ENCODE measurements around the gene MRPL43. TPM values are rescaled to one million over a fixed set of nuclear protein-coding genes. Genes with fewer than 3 reads are reported as not detected.

MRPL43 gene
- total and polyA plus RNA-seq, 2 donors (not counting 1 experiment from before 2014, with no cell fraction given), result 61.4 to 62.1 TPM

DNA sequence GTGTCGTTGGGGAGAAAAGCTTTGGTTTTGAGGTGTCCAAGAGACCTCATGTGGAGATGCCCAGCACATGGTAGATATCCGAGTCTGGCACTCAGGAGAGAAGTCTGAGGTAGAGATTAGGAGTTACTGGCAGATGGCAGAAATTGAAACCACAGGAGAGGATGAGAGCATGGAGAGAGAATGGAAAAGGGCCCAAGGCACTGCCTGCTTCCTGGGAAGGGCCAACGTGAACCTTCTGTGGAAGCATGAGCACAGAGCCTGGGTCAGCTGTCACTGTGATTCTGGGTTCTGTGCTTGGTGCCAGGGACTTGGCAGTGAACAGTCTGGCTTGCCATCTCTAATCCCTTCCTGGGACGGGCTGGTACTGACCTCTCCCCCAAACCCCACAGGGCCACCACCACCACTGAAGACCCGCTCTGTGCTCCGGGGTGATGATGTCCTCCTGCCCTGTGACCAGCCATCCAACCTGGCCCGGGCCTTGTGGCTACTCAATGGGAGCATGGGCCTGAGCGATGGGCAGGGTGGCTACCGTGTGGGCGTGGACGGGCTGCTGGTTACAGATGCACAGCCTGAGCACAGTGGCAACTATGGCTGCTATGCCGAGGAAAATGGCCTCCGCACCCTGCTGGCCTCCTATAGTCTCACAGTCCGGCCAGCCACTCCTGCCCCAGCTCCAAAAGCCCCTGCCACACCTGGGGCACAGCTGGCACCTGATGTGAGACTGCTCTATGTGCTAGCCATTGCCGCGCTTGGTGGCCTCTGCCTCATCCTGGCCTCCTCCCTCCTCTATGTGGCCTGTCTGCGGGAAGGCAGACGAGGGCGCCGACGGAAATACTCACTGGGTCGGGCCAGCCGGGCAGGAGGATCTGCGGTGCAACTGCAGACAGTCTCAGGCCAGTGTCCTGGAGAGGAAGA lies 4.1 kb downstream of the MRPL43 start:
- Histone ChIP-seq H3K4me1 (ENCODE audit: control insufficient read depth, extremely low read depth, insufficient read depth, low read length) (peaks cover 6% of the 10 kb centered on the region), H3K4me3 (replicated peaks in 1 of 4; ENCODE audit: control extremely low read depth in 1 of 4, insufficient read depth in 1 of 4, low read depth in 3 of 4, low read length in 4 of 4) (no peak overlapping the region), H3K79me2 (ENCODE audit: control insufficient read depth, insufficient read depth, low read length) (peaks cover 15% of the 10 kb centered on the region), H3K9me3 (ENCODE audit: control insufficient read depth, insufficient read depth, low read depth, low read length) (no peaks in the 10 kb centered on the region), H3K4me2 (ENCODE audit: extremely low read depth, insufficient read depth, low read length) (no peak overlapping the region), H3K27me3 (ENCODE audit: control insufficient read depth, insufficient read depth, low read length) (no peaks in the 10 kb centered on the region), H3K36me3 (ENCODE audit: control insufficient read depth, insufficient read depth, low read length) (peaks cover 9% of the 10 kb centered on the region), H4K20me1 (ENCODE audit: control insufficient read depth, extremely low read depth, insufficient read depth, low read length) (no peaks in the 10 kb centered on the region), H2AFZ (ENCODE audit: low read length) (no peak overlapping the region), H3K9ac (ENCODE audit: insufficient read depth, low read length) (no peak overlapping the region), H3K27ac (ENCODE audit: insufficient read depth, low read length) (no peak overlapping the region)
- no peak for TF ChIP-seq EZH2 (IDR thresholded peaks at IDR 0.05; ENCODE audit: low read length, missing control alignments)
- TF ChIP-seq, protein P1, sequence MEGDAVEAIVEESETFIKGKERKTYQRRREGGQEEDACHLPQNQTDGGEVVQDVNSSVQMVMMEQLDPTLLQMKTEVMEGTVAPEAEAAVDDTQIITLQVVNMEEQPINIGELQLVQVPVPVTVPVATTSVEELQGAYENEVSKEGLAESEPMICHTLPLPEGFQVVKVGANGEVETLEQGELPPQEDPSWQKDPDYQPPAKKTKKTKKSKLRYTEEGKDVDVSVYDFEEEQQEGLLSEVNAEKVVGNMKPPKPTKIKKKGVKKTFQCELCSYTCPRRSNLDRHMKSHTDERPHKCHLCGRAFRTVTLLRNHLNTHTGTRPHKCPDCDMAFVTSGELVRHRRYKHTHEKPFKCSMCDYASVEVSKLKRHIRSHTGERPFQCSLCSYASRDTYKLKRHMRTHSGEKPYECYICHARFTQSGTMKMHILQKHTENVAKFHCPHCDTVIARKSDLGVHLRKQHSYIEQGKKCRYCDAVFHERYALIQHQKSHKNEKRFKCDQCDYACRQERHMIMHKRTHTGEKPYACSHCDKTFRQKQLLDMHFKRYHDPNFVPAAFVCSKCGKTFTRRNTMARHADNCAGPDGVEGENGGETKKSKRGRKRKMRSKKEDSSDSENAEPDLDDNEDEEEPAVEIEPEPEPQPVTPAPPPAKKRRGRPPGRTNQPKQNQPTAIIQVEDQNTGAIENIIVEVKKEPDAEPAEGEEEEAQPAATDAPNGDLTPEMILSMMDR (conservative IDR thresholded peaks at IDR 0.05 in 1 of 2, IDR thresholded peaks at IDR 0.05 in 1 of 2; ENCODE audit: low read depth in 1 of 2, low read length in 2 of 2), result no peak
- no peak for DNase-seq (ENCODE audit: low read depth in 2 of 2)

DNA sequence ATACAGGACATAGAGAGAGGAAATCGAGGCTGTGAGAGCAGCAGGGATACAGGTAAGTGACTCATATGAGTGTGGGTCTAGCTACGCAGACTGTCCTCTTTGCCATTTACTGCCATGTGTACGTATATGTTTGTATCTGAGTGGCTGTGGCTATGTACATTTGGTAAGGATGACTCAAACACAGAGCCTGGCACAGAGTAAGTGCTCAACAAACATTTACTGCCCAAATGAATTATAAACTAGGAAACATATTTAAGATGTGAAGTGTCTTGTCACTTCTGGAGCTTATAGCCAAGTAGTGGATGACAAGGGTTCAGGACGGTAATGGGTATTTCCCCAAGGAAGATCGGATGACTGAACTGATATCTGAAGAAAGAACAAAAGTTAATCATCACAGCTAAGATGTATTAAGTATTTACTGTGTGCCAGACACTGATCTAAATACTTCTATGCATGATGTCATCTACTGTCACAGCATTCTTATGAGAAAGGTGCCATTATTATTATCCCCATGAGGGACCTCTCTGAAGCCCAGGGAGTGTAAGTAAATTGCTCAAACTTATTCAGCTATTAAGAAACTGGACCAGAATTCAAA lies 6.0 kb downstream of the MRPL43 start:
- H3K4me3 ChIP-seq (replicated peaks in 1 of 4; ENCODE audit: control extremely low read depth in 1 of 4, insufficient read depth in 1 of 4, low read depth in 3 of 4, low read length in 4 of 4), result no peak overlapping the region
- no peak overlapping the region for H3K27ac ChIP-seq (ENCODE audit: insufficient read depth, low read length)
- H3K27me3 ChIP-seq (ENCODE audit: control insufficient read depth, insufficient read depth, low read length), result no peaks in the 10 kb centered on the region
- peaks cover 9% of the 10 kb centered on the region for H3K36me3 ChIP-seq (ENCODE audit: control insufficient read depth, insufficient read depth, low read length)
- H3K79me2 ChIP-seq (ENCODE audit: control insufficient read depth, insufficient read depth, low read length), result no peaks in the 10 kb centered on the region
- TF ChIP-seq, protein P1 (conservative IDR thresholded peaks at IDR 0.05 in 1 of 2, IDR thresholded peaks at IDR 0.05 in 1 of 2; ENCODE audit: low read depth in 1 of 2, low read length in 2 of 2), result no peak
- TF ChIP-seq EZH2 (IDR thresholded peaks at IDR 0.05; ENCODE audit: low read length, missing control alignments), result no peak
- no peak overlapping the region for H2AFZ ChIP-seq (ENCODE audit: low read length)
- H3K4me2 ChIP-seq (ENCODE audit: extremely low read depth, insufficient read depth, low read length), result no peak overlapping the region
- DNase-seq (ENCODE audit: low read depth in 2 of 2), result no peak
- no peaks in the 10 kb centered on the region for H3K9me3 ChIP-seq (ENCODE audit: control insufficient read depth, insufficient read depth, low read depth, low read length)
- no peaks in the 10 kb centered on the region for H4K20me1 ChIP-seq (ENCODE audit: control insufficient read depth, extremely low read depth, insufficient read depth, low read length)
- H3K9ac ChIP-seq (ENCODE audit: insufficient read depth, low read length), result no peak overlapping the region
- H3K4me1 ChIP-seq (ENCODE audit: control insufficient read depth, extremely low read depth, insufficient read depth, low read length), result no peaks in the 10 kb centered on the region

DNA sequence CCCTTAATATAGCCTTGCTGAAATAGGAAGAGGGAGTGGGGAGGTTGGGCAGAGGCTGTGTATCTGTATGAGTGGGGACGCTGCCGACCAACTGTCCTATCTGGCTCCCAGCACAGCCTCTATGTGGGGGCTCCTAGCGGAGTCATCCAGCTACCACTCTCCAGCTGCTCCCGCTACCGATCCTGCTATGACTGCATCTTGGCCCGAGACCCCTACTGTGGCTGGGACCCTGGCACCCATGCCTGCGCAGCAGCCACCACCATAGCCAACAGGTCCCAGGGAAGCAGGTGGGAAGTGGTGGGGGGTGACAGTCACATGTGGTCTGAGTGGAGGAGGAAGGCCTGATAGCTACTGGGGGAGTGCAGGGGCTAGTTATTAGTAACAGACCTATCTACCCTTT lies 6.6 kb downstream of the MRPL43 start:
- no peak overlapping the region for H3K4me2 ChIP-seq (ENCODE audit: extremely low read depth, insufficient read depth, low read length)
- H3K27ac ChIP-seq (ENCODE audit: insufficient read depth, low read length), result no peak overlapping the region
- TF ChIP-seq, protein P1 (conservative IDR thresholded peaks at IDR 0.05 in 1 of 2, IDR thresholded peaks at IDR 0.05 in 1 of 2; ENCODE audit: low read depth in 1 of 2, low read length in 2 of 2), result no peak
- TF ChIP-seq EZH2 (IDR thresholded peaks at IDR 0.05; ENCODE audit: low read length, missing control alignments), result no peak
- H3K36me3 ChIP-seq (ENCODE audit: control insufficient read depth, insufficient read depth, low read length), result peaks cover 9% of the 10 kb centered on the region
- DNase-seq (ENCODE audit: low read depth in 2 of 2), result no peak
- H4K20me1 ChIP-seq (ENCODE audit: control insufficient read depth, extremely low read depth, insufficient read depth, low read length), result no peaks in the 10 kb centered on the region
- no peaks in the 10 kb centered on the region for H3K79me2 ChIP-seq (ENCODE audit: control insufficient read depth, insufficient read depth, low read length)
- H3K9ac ChIP-seq (ENCODE audit: insufficient read depth, low read length), result no peak overlapping the region
- no peak overlapping the region for H2AFZ ChIP-seq (ENCODE audit: low read length)
- no peak overlapping the region for H3K4me3 ChIP-seq (replicated peaks in 1 of 4; ENCODE audit: control extremely low read depth in 1 of 4, insufficient read depth in 1 of 4, low read depth in 3 of 4, low read length in 4 of 4)
- H3K4me1 ChIP-seq (ENCODE audit: control insufficient read depth, extremely low read depth, insufficient read depth, low read length), result no peaks in the 10 kb centered on the region
- no peaks in the 10 kb centered on the region for H3K9me3 ChIP-seq (ENCODE audit: control insufficient read depth, insufficient read depth, low read depth, low read length)
- H3K27me3 ChIP-seq (ENCODE audit: control insufficient read depth, insufficient read depth, low read length), result no peaks in the 10 kb centered on the region

All from fibroblast of lung (primary cell).